GM19324 (cell line): ENCODE results near the gene GBGT1.

Experiments used
- ATAC-seq: cut with Tn5 transposase; IDR thresholded peaks from one replicate; pipeline ENCODE4 v1.9.1; 2021; ENCODE audit warnings: mild to moderate bottlenecking, moderate library complexity; ENCODE audit not compliant: unreplicated experiment, low FRiP score

The GBGT1 gene

DNA sequence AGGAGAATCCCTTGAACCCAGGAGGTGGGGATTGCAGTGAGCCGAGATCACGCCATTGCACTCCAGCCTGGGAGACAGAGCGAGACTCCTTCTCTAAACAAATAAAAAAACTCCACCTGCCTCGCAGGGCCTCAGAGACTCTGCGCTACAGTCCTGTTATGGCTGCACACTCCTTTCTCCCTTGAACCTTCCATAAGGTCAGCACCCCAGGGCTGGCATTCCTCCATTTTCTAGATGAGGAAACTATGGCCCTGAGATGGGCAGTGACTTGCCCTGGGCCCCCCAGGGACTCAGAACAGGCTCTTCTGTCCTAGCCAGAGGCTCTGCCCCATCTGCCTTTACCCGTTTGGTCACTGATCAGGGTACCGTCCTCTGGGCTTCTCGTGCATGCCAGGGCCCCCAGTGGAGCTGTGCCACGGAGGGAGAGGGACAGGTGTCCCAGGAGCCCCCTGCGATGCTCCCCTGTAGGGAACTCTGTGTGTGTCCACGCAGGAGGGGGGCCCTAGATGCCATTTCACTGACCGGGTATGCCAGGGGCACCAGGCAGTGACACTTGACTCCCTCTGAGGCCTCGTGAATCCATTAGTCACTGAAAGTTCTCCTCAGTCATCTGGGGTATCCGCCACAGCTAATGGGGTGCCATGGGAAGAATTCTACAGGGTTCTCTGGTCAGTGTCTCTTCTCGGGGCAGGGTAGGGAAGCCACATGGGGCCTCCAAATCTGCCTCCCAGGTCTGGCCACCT lies 58.8 kb downstream of the GBGT1 start:
- ATAC-seq, result no peak

DNA sequence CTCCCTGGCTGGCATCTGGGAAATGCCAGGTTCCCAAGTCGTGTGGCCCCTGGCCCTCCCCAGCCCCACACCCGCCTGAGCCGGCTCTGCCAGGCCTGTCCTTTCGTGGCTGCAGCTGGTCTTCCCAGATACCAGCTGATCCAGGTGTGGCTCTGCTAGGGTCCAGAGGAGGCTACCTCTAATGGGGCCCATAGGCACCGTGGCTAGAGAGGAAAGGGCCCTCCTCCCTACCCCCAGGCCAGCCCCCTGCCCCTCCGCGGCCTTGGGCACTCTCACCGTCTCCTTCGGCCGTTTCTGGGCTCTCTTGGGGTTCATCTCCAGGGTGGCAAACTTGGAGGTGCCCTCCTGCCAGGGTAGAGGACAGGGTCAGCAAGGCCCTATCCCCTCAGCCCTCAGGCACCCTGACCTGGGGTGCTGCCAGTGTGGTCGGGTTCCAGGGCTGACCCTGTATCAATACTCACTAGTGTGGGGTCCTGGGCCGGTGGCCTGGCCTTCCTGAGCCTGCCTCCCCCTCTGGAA lies 59.7 kb downstream of the GBGT1 start:
- no peak for ATAC-seq

- no peak for ATAC-seq
These were observed 60.3 kb downstream of the GBGT1 start for GRCh38 chr9:133103183-133103986.
